Left ventricle myocardium inferior (tissue), 1 donor: ENCODE results near the gene PIAS1. TPM values are rescaled to one million over a fixed set of nuclear protein-coding genes. Genes with fewer than 3 reads are reported as not detected.
A peak's percentile ranks its signal among the peaks of the same experiment; 100 is the strongest.

ENCODE experiments used
- DNase-seq: peaks from one replicate; pipeline ENCODE4 v3.0.0-alpha.2; 2020
- H3K27ac ChIP-seq: fragments of 200-600 bp; replicated peaks from 2 replicates; pipeline ENCODE4 v1.8.0; 2021
- H3K27me3 ChIP-seq: fragments of 200-600 bp; 2 replicates; pipeline ENCODE4 v1.8.0; 2021; ENCODE audit warnings: low read depth
- H3K36me3 ChIP-seq: fragments of 200-600 bp; 2 replicates; pipeline ENCODE4 v1.8.0; 2021
- H3K4me1 ChIP-seq: fragments of 200-600 bp; 2 replicates; pipeline ENCODE4 v1.8.0; 2021
- H3K4me3 ChIP-seq: fragments of 200-600 bp; 2 replicates; pipeline ENCODE4 v1.8.0; 2021; ENCODE audit warnings: mild to moderate bottlenecking, moderate library complexity
- H3K9me3 ChIP-seq: fragments of 200-600 bp; replicated peaks from 2 replicates; pipeline ENCODE4 v1.8.0; 2021
- CTCF ChIP-seq: fragments of 200-600 bp; IDR thresholded peaks from 2 replicates; pipeline ENCODE4 v1.8.0; 2021; ENCODE audit warnings: antibody characterized with exemption, mild to moderate bottlenecking, borderline replicate concordance
- intact Hi-C: fragments of 100-400 bp; cut with micrococcal nuclease; formaldehyde crosslinking; loops from one replicate; pipeline ENCODE4 v1.11.0; 2022
- total RNA-seq: library from RNA; stranded (reverse); fragmentation: NEBNext Ultra II Directional; extraction: Animal tissue kit (Norgen Biotek cat#: 25700); gene quantifications from one replicate; pipeline ENCODE4 v1.2.1, GENCODE V29; 2021
- donor health status: DM: no; HTN: yes; CAD: no; lungs with severe emphysema.

Gene PIAS1
- total RNA-seq, 1 donor from 2014 or later = 29.9 TPM

GRCh38 chr15:68103603-68104002 is 49.5 kb downstream of the PIAS1 start:
- Histone ChIP-seq H3K27ac (no peak overlapping the region), H3K4me3 (no peak overlapping the region), H3K27me3 (no peaks in the 10 kb centered on the region), H3K36me3 (peaks cover 13% of the 10 kb centered on the region), H3K9me3 (peaks cover 8% of the 10 kb centered on the region), H3K4me1 (peaks cover 59% of the 10 kb centered on the region)
- DNase-seq = no peak
- intact Hi-C loops = no loop called here
- no peak for TF ChIP-seq CTCF

GRCh38 chr15:68106656-68107055 is 52.5 kb downstream of the PIAS1 start:
- H3K27ac ChIP-seq = no peak overlapping the region
- no peak for DNase-seq
- H3K4me1 ChIP-seq = peaks cover 56% of the 10 kb centered on the region
- H3K4me3 ChIP-seq = no peak overlapping the region
- intact Hi-C loops = no loop called here
- H3K27me3 ChIP-seq = no peaks in the 10 kb centered on the region
- peaks cover 8% of the 10 kb centered on the region for H3K9me3 ChIP-seq
- H3K36me3 ChIP-seq = peaks cover 13% of the 10 kb centered on the region
- no peak for TF ChIP-seq CTCF

GRCh38 chr15:68107142-68107541 is 53.0 kb downstream of the PIAS1 start:
- Histone ChIP-seq H3K27ac (no peak overlapping the region), H3K27me3 (no peaks in the 10 kb centered on the region), H3K4me3 (no peak overlapping the region), H3K36me3 (peaks cover 13% of the 10 kb centered on the region), H3K4me1 (peaks cover 55% of the 10 kb centered on the region), H3K9me3 (peaks cover 8% of the 10 kb centered on the region)
- no peak for TF ChIP-seq CTCF
- DNase-seq = no peak
- intact Hi-C loops = no loop called here

GRCh38 chr15:68112706-68113105 is 58.6 kb downstream of the PIAS1 start:
- no peak overlapping the region for H3K27ac ChIP-seq
- intact Hi-C loops = no loop called here

GRCh38 chr15:68113273-68113672 is 59.2 kb downstream of the PIAS1 start:
- peak overlapping the region; percentile 54 for H3K4me3 ChIP-seq
- TF ChIP-seq CTCF = no peak
- peaks cover 59% of the 10 kb centered on the region for H3K4me1 ChIP-seq
- no peaks in the 10 kb centered on the region for H3K27me3 ChIP-seq
- DNase-seq = no peak
- H3K27ac ChIP-seq = peak overlapping the region; percentile 58
- no peaks in the 10 kb centered on the region for H3K9me3 ChIP-seq
- H3K36me3 ChIP-seq = no peaks in the 10 kb centered on the region
- intact Hi-C loops = no loop called here

More at GRCh38 chr15:68112706-68113105, 58.6 kb downstream of the PIAS1 start:
- peaks cover 64% of the 10 kb centered on the region for H3K4me1 ChIP-seq
- no peaks in the 10 kb centered on the region for H3K27me3 ChIP-seq
- no peak overlapping the region for H3K4me3 ChIP-seq
- H3K36me3 ChIP-seq = no peaks in the 10 kb centered on the region
- no peaks in the 10 kb centered on the region for H3K9me3 ChIP-seq
- no peak for DNase-seq
- no peak for TF ChIP-seq CTCF

GRCh38 chr15:68113751-68114150 is 59.6 kb downstream of the PIAS1 start:
- intact Hi-C loops = no loop called here
- Histone ChIP-seq H3K9me3 (no peaks in the 10 kb centered on the region), H3K4me3 (peak overlapping the region; percentile 54), H3K27ac (peak overlapping the region; percentile 58), H3K4me1 (peaks cover 54% of the 10 kb centered on the region), H3K27me3 (no peaks in the 10 kb centered on the region), H3K36me3 (no peaks in the 10 kb centered on the region)
- TF ChIP-seq CTCF = no peak
- no peak for DNase-seq
